GM12872 (cell line): ENCODE measurements around the gene ADRM1.

Experiments used
- CTCF ChIP-seq: IDR thresholded peaks from 3 replicates; pipeline ENCODE4 v1.5.1; 2011; ENCODE audit warnings: low read depth, mild to moderate bottlenecking, low read length, moderate library complexity; ENCODE audit not compliant: insufficient read depth

ADRM1 gene

DNA sequence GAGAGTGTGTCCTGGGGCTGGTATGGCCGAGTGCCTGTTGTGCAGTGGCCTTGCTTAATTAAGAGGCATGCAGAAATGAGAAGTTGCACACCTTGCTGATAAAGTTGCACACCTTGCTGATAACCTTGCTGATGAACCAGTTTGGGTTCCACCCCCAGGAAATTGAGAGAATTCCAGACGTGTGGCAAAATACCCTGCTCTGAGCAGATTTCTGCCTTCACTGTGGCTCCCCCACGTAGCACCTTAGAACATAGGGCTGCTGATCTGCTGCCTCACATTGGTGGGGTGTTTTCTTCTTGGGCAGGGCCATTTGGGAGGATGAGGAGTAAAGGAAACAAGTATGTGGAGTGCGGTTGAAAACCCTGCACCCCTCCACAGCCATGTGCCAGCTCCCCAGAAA is 22.5 kb upstream of the ADRM1 start:
- no peak for TF ChIP-seq CTCF

DNA sequence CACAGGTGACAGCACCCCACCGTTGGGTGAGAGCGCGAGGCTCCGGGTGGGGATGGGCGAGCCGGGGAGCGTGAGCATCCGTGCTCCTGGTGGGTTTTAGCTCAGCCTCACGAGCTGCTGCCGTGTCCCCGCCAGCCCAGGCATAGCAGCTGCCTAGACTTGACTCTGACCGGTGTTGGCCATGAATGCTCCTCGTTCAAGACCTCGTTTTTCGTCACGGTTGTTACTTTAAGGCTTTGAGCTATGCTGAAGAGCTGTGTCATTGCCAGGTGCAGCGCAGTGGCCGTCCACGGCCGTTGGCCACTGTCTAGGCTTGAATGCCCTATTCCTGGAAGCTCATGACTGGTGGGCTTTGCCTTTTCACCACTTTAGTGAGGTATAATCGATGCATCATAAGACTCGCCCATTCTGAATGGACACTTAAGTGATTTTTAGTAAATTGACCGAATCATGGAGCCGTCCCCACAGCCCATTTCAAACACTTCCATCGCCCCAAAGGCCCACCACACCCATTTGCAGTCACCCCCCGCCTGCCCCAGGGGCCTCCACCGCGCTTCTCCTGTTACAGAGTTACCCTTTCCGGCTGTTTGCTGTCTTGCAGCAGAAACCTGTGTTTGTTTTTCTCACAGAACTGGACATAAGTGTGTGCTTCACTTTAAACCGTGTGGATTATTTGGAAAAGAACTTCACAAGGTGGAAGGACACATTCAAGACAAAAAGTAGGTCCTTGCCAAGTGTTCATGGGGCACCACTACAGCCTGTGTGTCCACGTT is 21.4 kb upstream of the ADRM1 start:
- no peak for TF ChIP-seq CTCF

DNA sequence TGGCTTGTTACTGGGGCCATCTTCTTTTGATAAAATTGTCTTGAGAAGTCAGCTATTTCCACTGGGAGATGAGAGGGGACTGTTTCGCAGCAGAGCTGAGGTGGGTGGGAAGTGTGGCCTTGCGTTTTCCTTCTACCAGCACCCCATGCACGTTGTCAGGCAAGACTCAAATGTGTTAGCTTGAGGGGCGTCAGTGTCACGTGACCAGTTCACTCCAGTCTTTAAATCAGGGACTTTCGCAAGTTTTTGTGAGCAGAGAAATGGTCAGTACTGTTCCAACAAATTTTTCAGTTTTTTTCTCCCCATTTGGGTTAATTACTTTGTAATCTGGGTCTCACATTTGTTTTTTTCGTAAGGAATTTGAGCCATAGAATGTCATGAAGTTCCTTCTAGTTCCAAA is 20.7 kb upstream of the ADRM1 start:
- no peak for TF ChIP-seq CTCF

- no peak for TF ChIP-seq CTCF
These were observed 19.8 kb upstream of the ADRM1 start for GRCh38 chr20:62282877-62283503.

DNA sequence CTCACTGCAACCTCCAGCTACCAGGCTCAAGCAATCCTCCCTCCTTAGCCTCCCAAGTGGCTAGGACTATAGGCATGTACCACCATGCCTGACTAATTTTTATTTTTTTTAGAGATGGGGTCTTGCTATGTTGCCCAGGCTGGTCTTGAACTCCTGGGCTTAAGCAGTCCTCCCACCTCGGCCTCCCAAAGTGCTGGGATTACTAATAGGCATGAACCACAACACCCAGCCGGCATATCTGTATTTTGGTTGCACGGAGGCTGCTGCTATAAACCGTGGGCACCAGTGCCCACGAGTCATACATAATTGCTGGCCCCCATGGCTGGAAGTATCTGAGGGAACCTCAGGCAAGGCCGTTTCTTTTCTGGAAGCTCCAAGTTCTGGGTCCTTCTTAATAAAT is 18.3 kb upstream of the ADRM1 start:
- TF ChIP-seq CTCF = no peak

DNA sequence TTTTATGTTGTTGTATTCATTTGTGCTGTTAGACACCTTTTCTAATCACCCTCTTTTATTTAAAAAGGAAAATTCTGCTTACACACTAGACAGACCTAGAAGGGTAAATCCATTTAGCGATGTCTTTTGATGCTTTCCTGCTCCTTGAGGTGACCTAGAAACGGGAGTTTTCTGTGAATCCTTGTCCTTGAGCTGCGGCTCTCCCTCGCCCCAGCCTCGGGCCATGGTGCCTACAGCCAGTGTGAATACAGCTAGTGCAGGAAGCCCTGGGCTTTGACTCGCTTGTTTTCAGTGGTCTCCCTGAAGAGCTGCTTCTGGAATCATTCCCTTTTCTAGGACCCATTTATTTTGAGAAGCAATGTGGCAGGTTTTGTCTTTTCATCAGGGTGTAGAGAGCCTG is 17.6 kb upstream of the ADRM1 start:
- no peak for TF ChIP-seq CTCF

DNA sequence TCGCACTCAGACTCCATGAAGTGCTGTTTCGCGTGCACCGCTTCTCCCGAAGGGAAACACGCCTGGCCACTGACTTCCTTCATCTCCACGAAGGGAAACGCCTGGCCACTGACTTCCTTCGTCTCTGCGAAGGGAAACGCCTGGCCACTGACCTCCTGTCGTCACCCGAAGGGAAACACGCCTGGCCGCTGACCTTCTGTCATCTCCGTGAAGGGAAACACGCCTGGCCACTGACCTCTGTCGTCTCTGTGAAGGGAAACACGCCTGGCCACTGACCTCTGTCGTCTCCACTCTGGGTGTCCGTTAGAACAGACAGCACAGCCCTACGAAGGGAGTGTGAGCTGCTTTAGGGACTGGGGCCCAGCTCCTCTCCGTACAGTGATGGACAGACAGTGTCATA is 17.1 kb upstream of the ADRM1 start:
- no peak for TF ChIP-seq CTCF
